ENCODE results near the gene TMOD1. TPM values are rescaled to one million over a fixed set of nuclear protein-coding genes. Genes with fewer than 3 reads are reported as not detected.

Gene TMOD1
- total and polyA plus RNA-seq, 2 of the 13 experiments (the other 11 are each of a cell fraction or from before 2014, with no cell fraction given) = 0.04 to 0.07 TPM

DNA sequence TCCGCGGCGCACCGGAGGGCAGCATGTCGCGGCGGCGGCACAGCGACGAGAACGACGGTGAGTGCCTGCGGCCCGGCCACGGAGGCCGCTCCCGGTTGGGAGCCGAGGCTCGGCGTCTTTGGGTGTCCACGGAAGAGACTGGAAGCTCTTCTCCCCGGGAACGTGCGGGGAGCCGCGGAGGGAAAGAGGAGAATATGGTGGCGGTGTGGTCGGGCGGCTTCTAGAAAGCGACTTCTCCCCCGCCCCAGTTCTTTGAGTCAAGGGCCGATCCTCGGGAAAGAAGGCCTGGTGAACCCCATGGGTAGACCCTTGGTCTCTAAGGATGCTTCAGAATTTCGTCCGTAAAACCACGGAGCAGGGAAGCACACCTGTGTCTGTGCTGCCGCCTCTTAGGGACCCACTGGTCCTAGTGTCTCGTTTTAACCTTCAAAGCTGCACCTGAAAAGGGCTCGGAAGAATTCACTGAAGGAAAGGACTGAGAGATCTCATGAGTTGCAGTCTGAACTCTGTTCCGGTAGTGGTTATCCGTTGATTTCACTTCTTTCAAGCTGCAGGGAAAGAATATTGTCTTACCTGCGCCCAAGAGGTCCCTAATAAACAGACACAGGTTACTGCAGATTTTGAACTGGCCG, 132.5 kb downstream of the TMOD1 start (continued):
- TF ChIP-seq ZC3H4 (CRISPR knock-in tag; IDR thresholded peaks at IDR 0.05; ENCODE audit: borderline replicate concordance) (no peak), HOXA3 (CRISPR knock-in tag; IDR thresholded peaks at IDR 0.05) (no peak), TBL1XR1 (IDR thresholded peaks at IDR 0.05; ENCODE audit: borderline replicate concordance, low read length, partially characterized antibody) (no peak), ARID2 (CRISPR knock-in tag; IDR thresholded peaks at IDR 0.05; ENCODE audit: borderline replicate concordance) (0 out of 2 replicates have a peak, but pooled peaks have one; percentile 78), ZNF530 (CRISPR knock-in tag; IDR thresholded peaks at IDR 0.05; ENCODE audit: low read depth) (no peak), ZNF431 (CRISPR knock-in tag; IDR thresholded peaks at IDR 0.05; ENCODE audit: borderline replicate concordance, low read depth) (0 out of 2 replicates have a peak, but pooled peaks have one; percentile 14), GFI1 (CRISPR knock-in tag; IDR thresholded peaks at IDR 0.05; ENCODE audit: borderline replicate concordance) (no peak), BRCA1 (CRISPR knock-in tag; IDR thresholded peaks at IDR 0.05) (no peak), JUND (CRISPR knock-in tag; IDR thresholded peaks at IDR 0.05) (no peak), ZNF513 (CRISPR knock-in tag; conservative IDR thresholded peaks at IDR 0.05) (no peak), ZNF382 (CRISPR knock-in tag; IDR thresholded peaks at IDR 0.05; ENCODE audit: borderline replicate concordance) (no peak), ZSCAN22 (CRISPR knock-in tag; IDR thresholded peaks at IDR 0.05) (no peak; the same call in 1 of the 2 replicates), ZNF749 (CRISPR knock-in tag; IDR thresholded peaks at IDR 0.05; ENCODE audit: borderline replicate concordance) (no peak; the same call in 1 of the 2 replicates), KAT2B (IDR thresholded peaks at IDR 0.05; ENCODE audit: borderline replicate concordance, low read depth, low read length) (no peak), XBP1 (CRISPR knock-in tag; IDR thresholded peaks at IDR 0.05) (no peak), ZNF235 (CRISPR knock-in tag; IDR thresholded peaks at IDR 0.05; ENCODE audit: borderline replicate concordance) (0 out of 2 replicates have a peak, but pooled peaks have one; percentile 80), POLR2AphosphoS5 (IDR thresholded peaks at IDR 0.05; ENCODE audit: low read depth, low read length) (no peak), ZKSCAN5 (CRISPR knock-in tag; IDR thresholded peaks at IDR 0.05) (no peak)
- TF ChIP-seq, protein P1, sequence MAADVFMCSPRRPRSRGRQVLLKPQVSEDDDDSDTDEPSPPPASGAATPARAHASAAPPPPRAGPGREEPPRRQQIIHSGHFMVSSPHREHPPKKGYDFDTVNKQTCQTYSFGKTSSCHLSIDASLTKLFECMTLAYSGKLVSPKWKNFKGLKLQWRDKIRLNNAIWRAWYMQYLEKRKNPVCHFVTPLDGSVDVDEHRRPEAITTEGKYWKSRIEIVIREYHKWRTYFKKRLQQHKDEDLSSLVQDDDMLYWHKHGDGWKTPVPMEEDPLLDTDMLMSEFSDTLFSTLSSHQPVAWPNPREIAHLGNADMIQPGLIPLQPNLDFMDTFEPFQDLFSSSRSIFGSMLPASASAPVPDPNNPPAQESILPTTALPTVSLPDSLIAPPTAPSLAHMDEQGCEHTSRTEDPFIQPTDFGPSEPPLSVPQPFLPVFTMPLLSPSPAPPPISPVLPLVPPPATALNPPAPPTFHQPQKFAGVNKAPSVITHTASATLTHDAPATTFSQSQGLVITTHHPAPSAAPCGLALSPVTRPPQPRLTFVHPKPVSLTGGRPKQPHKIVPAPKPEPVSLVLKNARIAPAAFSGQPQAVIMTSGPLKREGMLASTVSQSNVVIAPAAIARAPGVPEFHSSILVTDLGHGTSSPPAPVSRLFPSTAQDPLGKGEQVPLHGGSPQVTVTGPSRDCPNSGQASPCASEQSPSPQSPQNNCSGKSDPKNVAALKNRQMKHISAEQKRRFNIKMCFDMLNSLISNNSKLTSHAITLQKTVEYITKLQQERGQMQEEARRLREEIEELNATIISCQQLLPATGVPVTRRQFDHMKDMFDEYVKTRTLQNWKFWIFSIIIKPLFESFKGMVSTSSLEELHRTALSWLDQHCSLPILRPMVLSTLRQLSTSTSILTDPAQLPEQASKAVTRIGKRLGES (CRISPR knock-in tag; IDR thresholded peaks at IDR 0.05; ENCODE audit: borderline replicate concordance) = no peak
- TF ChIP-seq, protein P2, sequence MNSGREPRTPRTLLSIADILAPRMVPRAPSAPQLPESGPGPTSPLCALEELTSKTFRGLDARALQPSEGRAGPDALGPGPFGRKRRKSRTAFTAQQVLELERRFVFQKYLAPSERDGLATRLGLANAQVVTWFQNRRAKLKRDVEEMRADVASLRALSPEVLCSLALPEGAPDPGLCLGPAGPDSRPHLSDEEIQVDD (CRISPR knock-in tag; IDR thresholded peaks at IDR 0.05; ENCODE audit: borderline replicate concordance) = no peak
- TF ChIP-seq, protein P3, sequence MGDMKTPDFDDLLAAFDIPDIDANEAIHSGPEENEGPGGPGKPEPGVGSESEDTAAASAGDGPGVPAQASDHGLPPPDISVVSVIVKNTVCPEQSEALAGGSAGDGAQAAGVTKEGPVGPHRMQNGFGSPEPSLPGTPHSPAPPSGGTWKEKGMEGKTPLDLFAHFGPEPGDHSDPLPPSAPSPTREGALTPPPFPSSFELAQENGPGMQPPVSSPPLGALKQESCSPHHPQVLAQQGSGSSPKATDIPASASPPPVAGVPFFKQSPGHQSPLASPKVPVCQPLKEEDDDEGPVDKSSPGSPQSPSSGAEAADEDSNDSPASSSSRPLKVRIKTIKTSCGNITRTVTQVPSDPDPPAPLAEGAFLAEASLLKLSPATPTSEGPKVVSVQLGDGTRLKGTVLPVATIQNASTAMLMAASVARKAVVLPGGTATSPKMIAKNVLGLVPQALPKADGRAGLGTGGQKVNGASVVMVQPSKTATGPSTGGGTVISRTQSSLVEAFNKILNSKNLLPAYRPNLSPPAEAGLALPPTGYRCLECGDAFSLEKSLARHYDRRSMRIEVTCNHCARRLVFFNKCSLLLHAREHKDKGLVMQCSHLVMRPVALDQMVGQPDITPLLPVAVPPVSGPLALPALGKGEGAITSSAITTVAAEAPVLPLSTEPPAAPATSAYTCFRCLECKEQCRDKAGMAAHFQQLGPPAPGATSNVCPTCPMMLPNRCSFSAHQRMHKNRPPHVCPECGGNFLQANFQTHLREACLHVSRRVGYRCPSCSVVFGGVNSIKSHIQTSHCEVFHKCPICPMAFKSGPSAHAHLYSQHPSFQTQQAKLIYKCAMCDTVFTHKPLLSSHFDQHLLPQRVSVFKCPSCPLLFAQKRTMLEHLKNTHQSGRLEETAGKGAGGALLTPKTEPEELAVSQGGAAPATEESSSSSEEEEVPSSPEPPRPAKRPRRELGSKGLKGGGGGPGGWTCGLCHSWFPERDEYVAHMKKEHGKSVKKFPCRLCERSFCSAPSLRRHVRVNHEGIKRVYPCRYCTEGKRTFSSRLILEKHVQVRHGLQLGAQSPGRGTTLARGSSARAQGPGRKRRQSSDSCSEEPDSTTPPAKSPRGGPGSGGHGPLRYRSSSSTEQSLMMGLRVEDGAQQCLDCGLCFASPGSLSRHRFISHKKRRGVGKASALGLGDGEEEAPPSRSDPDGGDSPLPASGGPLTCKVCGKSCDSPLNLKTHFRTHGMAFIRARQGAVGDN (CRISPR knock-in tag; IDR thresholded peaks at IDR 0.05) = no peak
